Spinal cord (tissue), 10 donors: ENCODE results near the gene ARPP19. TPM values are rescaled to one million over a fixed set of nuclear protein-coding genes. Genes with fewer than 3 reads are reported as not detected.
"Not testable (repeated sequence)": the region's sequence is repeated elsewhere in the genome, so short reads cannot be mapped to it uniquely, and the experiment has no call there.

Source experiments
- DNase-seq, 6 donors: peaks; one replicate each; pipeline versions ENCODE4 v3.0.0 to v3.0.0-alpha.2; 2013 to 2015; ENCODE audit warnings: low spot score in 6 of 6, low read depth in 4 of 6
- H3K27ac ChIP-seq: one replicate; pipeline ENCODE4 v1.5.1; 2013; ENCODE audit warnings: low read depth, low read length, control low read depth
- H3K27me3 ChIP-seq: one replicate; pipeline ENCODE4 v1.6.1; 2013; ENCODE audit warnings: low read length; ENCODE audit not compliant: control insufficient read depth, insufficient read depth
- H3K36me3 ChIP-seq: one replicate; pipeline ENCODE4 v1.6.1; 2013; ENCODE audit warnings: low read length; ENCODE audit not compliant: control insufficient read depth, insufficient read depth
- H3K4me1 ChIP-seq: one replicate; pipeline ENCODE4 v1.6.1; 2013; ENCODE audit warnings: low read length; ENCODE audit not compliant: control insufficient read depth, insufficient read depth
- H3K4me3 ChIP-seq: one replicate; pipeline ENCODE4 v1.5.1; 2013; ENCODE audit warnings: low read depth, low read length, control low read depth
- H3K9me3 ChIP-seq: one replicate; pipeline ENCODE4 v1.6.1; 2013; ENCODE audit warnings: low read length; ENCODE audit not compliant: control insufficient read depth, insufficient read depth
- WGBS: methylation state at CpG from one replicate; pipeline ENCODE4 v1.1.5; 2013; ENCODE audit warnings: missing lambda C conversion rate; ENCODE audit not compliant: insufficient coverage; 5-methylcytosine and 5-hydroxymethylcytosine counted together
- long read RNA-seq, 4 donors: transcript quantifications; one replicate each; lab custom pipeline, GENCODE V29; 2026
- polyA plus RNA-seq, 2 donors: library from polyadenylated mRNA; unstranded; fragments of 120-200 nt; gene quantifications; one replicate each; pipeline ENCODE4 v1.2.1, GENCODE V29; 2013; ENCODE audit not compliant: insufficient read length in 2 of 2
- total RNA-seq, 2 donors: library from RNA; depleted of rRNA in 1 of 2; stranded (reverse); fragments of 120-200 nt in 1 of 2; fragments of >200 nt in 1 of 2; gene quantifications; one replicate each; pipeline versions ENCODE4 v1.2.3 to v1.2.4, GENCODE V29; 2013 to 2014
- donor health status: healthy.

ARPP19 gene
- total RNA-seq: 100 to 1,000 TPM; 156 to 285 TPM
- 100 to 1,000 TPM; 167 to 191 TPM for polyA plus RNA-seq
- long read RNA-seq, donor 1, full-length matches to known transcripts: 111 of 111 reads
- long read RNA-seq, donor 1, partial matches to known transcripts: 0 of 111 reads
- long read RNA-seq, donor 1, other reads (novel, unspliced or antisense): 0 of 111 reads
- long read RNA-seq, donor 2, full-length matches to known transcripts: 41 of 41 reads
- long read RNA-seq, donor 2, partial matches to known transcripts: 0 of 41 reads
- long read RNA-seq, donor 2, other reads (novel, unspliced or antisense): 0 of 41 reads
- long read RNA-seq, donor 3, full-length matches to known transcripts: 43 of 43 reads
- long read RNA-seq, donor 3, partial matches to known transcripts: 0 of 43 reads
- long read RNA-seq, donor 3, other reads (novel, unspliced or antisense): 0 of 43 reads
- long read RNA-seq, donor 4, full-length matches to known transcripts: 43 of 43 reads
- long read RNA-seq, donor 4, partial matches to known transcripts: 0 of 43 reads
- long read RNA-seq, donor 4, other reads (novel, unspliced or antisense): 0 of 43 reads

- H3K27ac ChIP-seq: peak within 1 kb of the TSS; percentile 55
- H3K27me3 ChIP-seq: no peaks in the 10 kb centered on the region
- H3K9me3 ChIP-seq: no peaks in the 10 kb centered on the region
- H3K36me3 ChIP-seq: no peaks in the 10 kb centered on the region
- peaks cover 9% of the 10 kb centered on the region for H3K4me1 ChIP-seq
- H3K4me3 ChIP-seq: peak within 1 kb of the TSS; percentile 72
- DNase-seq: peak; percentile 68 to 98 (median 80)
- WGBS: 5% methylated on average over 82 of the region's 82 CpGs
These were observed at the start of gene ARPP19 for GRCh38 chr15:52568601-52569585. Gene ARPP19 (minus strand): TSS chr15:52569030. CDS start chr15:52568892, 138 bp downstream.

- Histone ChIP-seq H3K9me3 (no peaks in the 10 kb centered on the region), H3K4me3 (no peak overlapping the region), H3K4me1 (no peaks in the 10 kb centered on the region), H3K27me3 (no peaks in the 10 kb centered on the region), H3K36me3 (peaks cover 8% of the 10 kb centered on the region), H3K27ac (no peak overlapping the region)
- no CpG with 5 or more reads among the region's 1 CpG for WGBS
- no peak for DNase-seq
These were observed 48.2 kb upstream of the ARPP19 start for GRCh38 chr15:52617026-52617425.

- no CpG with 5 or more reads among the region's 2 CpGs for WGBS
- DNase-seq: no peak
- no peaks in the 10 kb centered on the region for H3K27me3 ChIP-seq
- H3K4me1 ChIP-seq: no peaks in the 10 kb centered on the region
- no peak overlapping the region for H3K4me3 ChIP-seq
- H3K9me3 ChIP-seq: no peaks in the 10 kb centered on the region
- H3K27ac ChIP-seq: no peak overlapping the region
- peaks cover 8% of the 10 kb centered on the region for H3K36me3 ChIP-seq
These were observed 46.5 kb upstream of the ARPP19 start for GRCh38 chr15:52615302-52615701.

- Histone ChIP-seq H3K4me3 (no peak overlapping the region), H3K27ac (no peak overlapping the region), H3K36me3 (peaks cover 6% of the 10 kb centered on the region), H3K4me1 (no peaks in the 10 kb centered on the region), H3K27me3 (no peaks in the 10 kb centered on the region), H3K9me3 (no peaks in the 10 kb centered on the region)
- 88% methylated on average over 1 of the region's 5 CpGs for WGBS
- no peak for DNase-seq
These were observed 40.8 kb upstream of the ARPP19 start for GRCh38 chr15:52609593-52609992.

- Histone ChIP-seq H3K36me3 (peaks cover 3% of the 10 kb centered on the region), H3K4me1 (no peaks in the 10 kb centered on the region), H3K4me3 (no peak overlapping the region), H3K9me3 (no peaks in the 10 kb centered on the region), H3K27me3 (no peaks in the 10 kb centered on the region), H3K27ac (no peak overlapping the region)
- no peak for DNase-seq
- no CpG with 5 or more reads among the region's 7 CpGs for WGBS
These were observed 15.6 kb upstream of the ARPP19 start for GRCh38 chr15:52584414-52584813.

GRCh38 chr15:52579852-52580251, 11.0 kb upstream of the ARPP19 start:
- Histone ChIP-seq H3K27me3 (no peaks in the 10 kb centered on the region), H3K9me3 (no peaks in the 10 kb centered on the region), H3K4me3 (no peak overlapping the region), H3K36me3 (no peaks in the 10 kb centered on the region), H3K27ac (no peak overlapping the region), H3K4me1 (no peaks in the 10 kb centered on the region)
- 94% methylated on average over 6 of the region's 8 CpGs for WGBS
- no peak for DNase-seq

- WGBS: no CpG with 5 or more reads among the region's 2 CpGs
These were observed 7.9 kb upstream of the ARPP19 start for GRCh38 chr15:52576692-52577091.

GRCh38 chr15:52575573-52575972, 6.7 kb upstream of the ARPP19 start:
- H3K27me3 ChIP-seq, H3K9me3 ChIP-seq, DNase-seq, H3K36me3 ChIP-seq, H3K4me1 ChIP-seq, H3K4me3 ChIP-seq, H3K27ac ChIP-seq: not testable (repeated sequence)
- WGBS: 100% methylated on average over 1 of the region's 7 CpGs

More at GRCh38 chr15:52576692-52577091, 7.9 kb upstream of the ARPP19 start:
- H3K9me3 ChIP-seq: no peaks in the 10 kb centered on the region
- H3K27me3 ChIP-seq: no peaks in the 10 kb centered on the region
- DNase-seq: no peak
- no peaks in the 10 kb centered on the region for H3K36me3 ChIP-seq
- no peaks in the 10 kb centered on the region for H3K4me1 ChIP-seq
- H3K4me3 ChIP-seq: no peak overlapping the region
- H3K27ac ChIP-seq: no peak overlapping the region

- Histone ChIP-seq H3K4me3 (no peak overlapping the region), H3K4me1 (no peaks in the 10 kb centered on the region), H3K36me3 (no peaks in the 10 kb centered on the region), H3K27me3 (no peaks in the 10 kb centered on the region), H3K27ac (no peak overlapping the region), H3K9me3 (no peaks in the 10 kb centered on the region)
- DNase-seq: no peak
- WGBS: 100% methylated on average over 2 of the region's 2 CpGs
These were observed 6.2 kb upstream of the ARPP19 start for GRCh38 chr15:52575072-52575471.
